ENCODE results near the gene KCNQ1. TPM values are rescaled to one million over a fixed set of nuclear protein-coding genes. Genes with fewer than 3 reads are reported as not detected.

Gene KCNQ1
- total RNA-seq, 1 experiment from 2014 or later: not detected

DNA sequence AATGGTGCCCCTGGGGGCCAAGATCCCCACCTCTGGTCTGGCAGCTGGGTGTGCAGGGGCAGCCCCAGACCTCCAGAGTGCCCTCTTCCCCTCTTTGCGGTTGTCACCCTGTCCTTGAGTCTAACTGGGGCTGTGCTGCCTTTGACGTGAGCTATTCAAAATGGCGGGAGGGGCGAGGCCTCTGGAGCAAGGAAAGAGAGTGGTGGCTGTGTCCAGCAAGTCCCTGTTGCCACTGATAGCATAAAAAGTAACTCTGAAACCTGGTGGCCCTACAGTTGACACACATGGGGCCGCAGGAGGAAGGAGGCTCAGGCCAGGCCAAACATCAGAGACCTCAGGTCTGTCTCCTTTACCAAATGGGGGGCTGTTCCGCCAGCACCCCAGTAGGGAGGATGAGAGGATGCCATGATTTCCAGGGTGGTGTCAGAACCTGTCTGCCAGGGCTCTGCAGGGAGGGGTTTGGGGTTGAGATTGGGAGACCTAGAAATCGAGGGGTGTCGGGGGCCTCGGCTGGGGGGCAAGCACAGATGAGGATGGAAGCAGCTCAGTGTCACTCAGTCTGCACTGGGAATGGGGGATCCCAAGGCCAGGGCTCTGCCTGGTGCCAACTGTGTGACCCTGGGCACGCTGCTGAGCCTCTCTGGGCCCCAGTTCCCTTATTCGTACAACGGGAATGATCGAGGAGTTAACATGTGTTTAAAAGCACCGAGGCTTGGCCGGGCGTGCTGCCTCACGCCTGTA lies 304.2 kb downstream of the KCNQ1 start:
- Histone ChIP-seq H3K4me1 (replicated peaks; ENCODE audit: insufficient read depth) (no peaks in the 10 kb centered on the region), H3K4me3 (no peak overlapping the region), H4K20me1 (ENCODE audit: insufficient read depth) (no peaks in the 10 kb centered on the region), H3K27me3 (ENCODE audit: insufficient read depth, low read depth) (no peaks in the 10 kb centered on the region), H3K27ac (no peak overlapping the region), H3K9me3 (ENCODE audit: insufficient read depth, low read depth) (no peaks in the 10 kb centered on the region), H2AFZ (no peak overlapping the region), H3K79me2 (ENCODE audit: low read depth) (no peaks in the 10 kb centered on the region), H3F3A (ENCODE audit: insufficient read depth, low read depth) (no peaks in the 10 kb centered on the region), H3K9me2 (ENCODE audit: insufficient read depth) (no peaks in the 10 kb centered on the region), H3K36me3 (ENCODE audit: low read depth) (no peaks in the 10 kb centered on the region), H3K4me2 (no peak overlapping the region)
- no TSS peak for BruUV-seq (replicated peaks)
- intact Hi-C loops (cut with micrococcal nuclease; ENCODE audit: unreplicated experiment): no loop called here
- ChIA-PET POLR2A (ENCODE audit: unreplicated experiment) (no interaction called here), CTCF (no interaction called here)
- TF ChIP-seq EZH2 (IDR thresholded peaks at IDR 0.05; ENCODE audit: low read depth): no peak
- TF ChIP-seq, protein P1, sequence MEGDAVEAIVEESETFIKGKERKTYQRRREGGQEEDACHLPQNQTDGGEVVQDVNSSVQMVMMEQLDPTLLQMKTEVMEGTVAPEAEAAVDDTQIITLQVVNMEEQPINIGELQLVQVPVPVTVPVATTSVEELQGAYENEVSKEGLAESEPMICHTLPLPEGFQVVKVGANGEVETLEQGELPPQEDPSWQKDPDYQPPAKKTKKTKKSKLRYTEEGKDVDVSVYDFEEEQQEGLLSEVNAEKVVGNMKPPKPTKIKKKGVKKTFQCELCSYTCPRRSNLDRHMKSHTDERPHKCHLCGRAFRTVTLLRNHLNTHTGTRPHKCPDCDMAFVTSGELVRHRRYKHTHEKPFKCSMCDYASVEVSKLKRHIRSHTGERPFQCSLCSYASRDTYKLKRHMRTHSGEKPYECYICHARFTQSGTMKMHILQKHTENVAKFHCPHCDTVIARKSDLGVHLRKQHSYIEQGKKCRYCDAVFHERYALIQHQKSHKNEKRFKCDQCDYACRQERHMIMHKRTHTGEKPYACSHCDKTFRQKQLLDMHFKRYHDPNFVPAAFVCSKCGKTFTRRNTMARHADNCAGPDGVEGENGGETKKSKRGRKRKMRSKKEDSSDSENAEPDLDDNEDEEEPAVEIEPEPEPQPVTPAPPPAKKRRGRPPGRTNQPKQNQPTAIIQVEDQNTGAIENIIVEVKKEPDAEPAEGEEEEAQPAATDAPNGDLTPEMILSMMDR (conservative IDR thresholded peaks at IDR 0.05): no peak
- DNase-seq: no peak

GRCh38 chr11:2750101-2750681 lies 305.4 kb downstream of the KCNQ1 start:
- TF ChIP-seq, protein P1 (conservative IDR thresholded peaks at IDR 0.05): no peak
- no peak for TF ChIP-seq EZH2 (IDR thresholded peaks at IDR 0.05; ENCODE audit: low read depth)
- Histone ChIP-seq H3K9me2 (ENCODE audit: insufficient read depth) (no peaks in the 10 kb centered on the region), H3K27me3 (ENCODE audit: insufficient read depth, low read depth) (no peaks in the 10 kb centered on the region), H3F3A (ENCODE audit: insufficient read depth, low read depth) (no peaks in the 10 kb centered on the region), H2AFZ (no peak overlapping the region), H4K20me1 (ENCODE audit: insufficient read depth) (no peaks in the 10 kb centered on the region), H3K79me2 (ENCODE audit: low read depth) (no peaks in the 10 kb centered on the region), H3K4me1 (replicated peaks; ENCODE audit: insufficient read depth) (no peaks in the 10 kb centered on the region), H3K4me2 (no peak overlapping the region), H3K27ac (no peak overlapping the region), H3K4me3 (no peak overlapping the region), H3K36me3 (ENCODE audit: low read depth) (no peaks in the 10 kb centered on the region), H3K9me3 (ENCODE audit: insufficient read depth, low read depth) (no peaks in the 10 kb centered on the region)
- ChIA-PET CTCF (no interaction called here), POLR2A (ENCODE audit: unreplicated experiment) (no interaction called here)
- intact Hi-C loops (cut with micrococcal nuclease; ENCODE audit: unreplicated experiment): no loop called here
- no peak for DNase-seq
- no TSS peak for BruUV-seq (replicated peaks)

DNA sequence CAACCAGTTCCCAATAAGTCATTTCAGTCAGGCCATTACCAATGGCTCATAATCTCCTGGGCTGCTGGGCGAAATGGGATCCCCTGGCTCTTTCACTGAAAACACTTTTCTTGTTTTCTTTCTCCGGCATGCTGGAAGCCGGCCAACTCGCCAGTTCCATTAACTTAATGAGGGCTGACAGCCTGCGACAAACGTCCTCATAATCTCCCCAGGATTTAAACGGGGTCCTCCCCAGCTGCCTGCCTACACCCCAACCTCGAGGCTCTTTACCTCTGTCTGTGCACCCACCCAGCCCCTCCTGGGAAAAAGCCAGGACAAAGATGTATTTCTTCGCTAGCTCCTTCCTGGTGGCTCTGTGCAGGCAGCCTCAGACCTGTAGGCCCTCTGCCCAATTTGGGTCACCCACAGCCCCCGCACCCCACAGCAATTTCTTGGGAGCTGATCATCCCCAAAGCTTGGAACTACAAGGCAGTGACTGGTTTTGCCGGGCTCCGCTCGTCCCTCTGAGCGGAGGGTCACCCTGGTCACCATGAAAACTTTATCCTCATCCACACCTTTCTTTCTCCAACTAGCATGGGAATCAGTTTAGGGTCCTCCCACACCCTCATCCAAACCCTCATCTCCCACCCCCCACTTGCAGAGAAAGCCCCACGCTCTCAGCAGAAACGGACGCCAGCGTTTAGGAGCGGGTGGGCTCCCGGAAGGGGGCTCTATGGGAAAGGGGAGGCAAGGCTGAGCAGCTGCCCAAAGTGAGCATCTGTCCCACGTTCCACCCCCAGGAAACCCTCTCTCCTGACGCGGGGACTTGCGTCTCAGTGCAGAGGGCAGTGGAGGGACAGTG lies 306.1 kb downstream of the KCNQ1 start:
- CTCF ChIA-PET: no interaction called here
- no peak for TF ChIP-seq EZH2 (IDR thresholded peaks at IDR 0.05; ENCODE audit: low read depth)
- TF ChIP-seq, protein P1 (conservative IDR thresholded peaks at IDR 0.05): no peak

More for the DNA sequence above, 306.1 kb downstream of the KCNQ1 start:
- Histone ChIP-seq H3K27me3 (ENCODE audit: insufficient read depth, low read depth) (no peaks in the 10 kb centered on the region), H4K20me1 (ENCODE audit: insufficient read depth) (no peaks in the 10 kb centered on the region), H3F3A (ENCODE audit: insufficient read depth, low read depth) (no peaks in the 10 kb centered on the region), H3K27ac (no peak overlapping the region), H3K36me3 (ENCODE audit: low read depth) (no peaks in the 10 kb centered on the region), H3K4me2 (no peak overlapping the region), H2AFZ (no peak overlapping the region), H3K79me2 (ENCODE audit: low read depth) (no peaks in the 10 kb centered on the region), H3K9me2 (ENCODE audit: insufficient read depth) (no peaks in the 10 kb centered on the region), H3K4me3 (no peak overlapping the region), H3K9me3 (ENCODE audit: insufficient read depth, low read depth) (no peaks in the 10 kb centered on the region), H3K4me1 (replicated peaks; ENCODE audit: insufficient read depth) (no peaks in the 10 kb centered on the region)
- POLR2A ChIA-PET (ENCODE audit: unreplicated experiment): no interaction called here
- intact Hi-C loops (cut with micrococcal nuclease; ENCODE audit: unreplicated experiment): no loop called here
- no peak for DNase-seq
- BruUV-seq (replicated peaks): no TSS peak
